Endothelial cell of umbilical vein (primary cell): ENCODE measurements around the gene OPRM1. TPM values are rescaled to one million over a fixed set of nuclear protein-coding genes. Genes with fewer than 3 reads are reported as not detected.

Experiments
- BruUV-seq: library from RNA; stranded (reverse); fragments of 400-500 nt; replicated peaks from 2 replicates; lab custom pipeline; 2021; lab: Mats Ljungman, UMichigan
- CTCF ChIA-PET: fragments of 300-600, 350-600 bp; sonication (Branson Sonifier 250); formaldehyde crosslinking; loops from one replicate; lab custom pipeline; 2021; ENCODE audit warnings: antibody characterized with exemption, inconsistent platforms; lab: Charles Lee
- POLR2A ChIA-PET: fragments of 300-600, 350-600 bp; sonication (Branson Sonifier 250); formaldehyde crosslinking; loops from one replicate; lab custom pipeline; 2021; ENCODE audit warnings: antibody characterized with exemption, inconsistent platforms; lab: Charles Lee
- DNase-seq: peaks from one replicate; pipeline ENCODE4 v3.0.0-alpha.2; 2011; ENCODE audit warnings: low read depth, low spot score
- FAIRE-seq: peaks from 2 replicates; lab custom pipeline; 2011; peaks lifted over from hg19 to GRCh38; lab: Jason Lieb, UNC
- H2AFZ ChIP-seq: 2 replicates; pipeline ENCODE4 v1.6.0; 2012; ENCODE audit warnings: low read depth, low read length, control low read depth, inconsistent platforms
- H3K27ac ChIP-seq: 2 replicates; pipeline ENCODE4 v1.5.1; 2011; ENCODE audit warnings: low read depth, mild to moderate bottlenecking, control low read depth, low read length, moderate library complexity; ENCODE audit not compliant: insufficient read depth
- H3K27me3 ChIP-seq, 2 experiments: 2 replicates each; pipeline versions ENCODE4 v1.6.0 to v1.6.1; 2011; ENCODE audit warnings: low read length in 2 of 2, mixed read lengths in 1 of 2; ENCODE audit not compliant: control insufficient read depth in 2 of 2, insufficient read depth in 2 of 2
- H3K36me3 ChIP-seq, 2 experiments: 2 replicates in 1 of 2; 3 replicates in 1 of 2; pipeline ENCODE4 v1.5.1; 2011; ENCODE audit warnings: low read length in 2 of 2, mild to moderate bottlenecking in 1 of 2, moderate library complexity in 1 of 2; ENCODE audit not compliant: control insufficient read depth in 2 of 2, insufficient read depth in 2 of 2; ENCODE audit errors: extremely low read depth in 1 of 2
- H3K4me1 ChIP-seq: 3 replicates; pipeline ENCODE4 v1.5.1; 2011; ENCODE audit warnings: mild to moderate bottlenecking, low read length; ENCODE audit not compliant: control insufficient read depth, insufficient read depth; ENCODE audit errors: extremely low read depth
- H3K4me2 ChIP-seq: 2 replicates; pipeline ENCODE4 v1.6.1; 2011; ENCODE audit warnings: low read length, control low read depth, mixed read lengths; ENCODE audit not compliant: insufficient read depth
- H3K4me3 ChIP-seq, 3 experiments: fragments of 200-600 bp in 1 of 3; sonication (generic), shearing (Covaris generic) in 1 of 3; replicated peaks in 1 of 3; 2 replicates each; pipeline ENCODE4 v1.5.1; 2011 to 2016; ENCODE audit warnings: control low read depth in 3 of 3, low read length in 3 of 3, mild to moderate bottlenecking in 2 of 3, inconsistent platforms in 1 of 3, low read depth in 1 of 3, moderate library complexity in 1 of 3; ENCODE audit not compliant: insufficient read depth in 1 of 3
- H3K79me2 ChIP-seq: 2 replicates; pipeline ENCODE4 v1.6.0; 2012; ENCODE audit warnings: low read length, inconsistent platforms; ENCODE audit not compliant: control insufficient read depth, insufficient read depth
- H3K9ac ChIP-seq: replicated peaks from 2 replicates; pipeline ENCODE3; 2011; ENCODE audit warnings: low read length, control low read depth; ENCODE audit not compliant: insufficient read depth; ENCODE audit errors: extremely low read depth
- H3K9me1 ChIP-seq: replicated peaks from 3 replicates; pipeline ENCODE4 v1.6.0; 2011; ENCODE audit warnings: mild to moderate bottlenecking, low read length; ENCODE audit not compliant: control insufficient read depth, insufficient read depth; ENCODE audit errors: extremely low read depth
- H3K9me3 ChIP-seq: replicated peaks from 2 replicates; pipeline ENCODE4 v1.5.1; 2012; ENCODE audit warnings: low read length, inconsistent platforms; ENCODE audit not compliant: control insufficient read depth, insufficient read depth
- H4K20me1 ChIP-seq: replicated peaks from 2 replicates; pipeline ENCODE3; 2011; ENCODE audit warnings: mild to moderate bottlenecking, low read length; ENCODE audit not compliant: control insufficient read depth, insufficient read depth; ENCODE audit errors: extremely low read depth
- EZH2 ChIP-seq: IDR thresholded peaks from 2 replicates; pipeline ENCODE4 v1.6.1; 2012; ENCODE audit warnings: borderline replicate concordance, low read depth, mild to moderate bottlenecking, moderate library complexity, low read length, inconsistent platforms; ENCODE audit not compliant: severe bottlenecking
- FOS ChIP-seq: IDR thresholded peaks from 2 replicates; pipeline ENCODE4 v1.6.1; 2011; ENCODE audit warnings: mild to moderate bottlenecking, low read length, moderate library complexity, borderline replicate concordance; ENCODE audit not compliant: insufficient read depth
- GATA2 ChIP-seq: IDR thresholded peaks from 2 replicates; pipeline ENCODE4 v1.7.0; 2011; ENCODE audit warnings: low read depth, mild to moderate bottlenecking, moderate library complexity, mixed read lengths, low read length; ENCODE audit not compliant: insufficient read length, insufficient read depth
- JUN ChIP-seq: IDR thresholded peaks from 2 replicates; pipeline ENCODE4 v1.6.1; 2011; ENCODE audit warnings: borderline replicate concordance, low read depth; ENCODE audit not compliant: insufficient read length, insufficient read depth
- MYC ChIP-seq: IDR thresholded peaks from one replicate; pipeline ENCODE4 v1.6.1; 2011; ENCODE audit warnings: mild to moderate bottlenecking, low read depth, low read length
- POLR2A ChIP-seq: IDR thresholded peaks from 2 replicates; pipeline ENCODE4 v1.6.1; 2012; ENCODE audit warnings: low read depth, mild to moderate bottlenecking, control low read depth, low read length
- POLR2AphosphoS5 ChIP-seq: IDR thresholded peaks from 2 replicates; pipeline ENCODE4 v1.6.1; 2012; ENCODE audit warnings: low read depth, mild to moderate bottlenecking, control low read depth, low read length, moderate library complexity; ENCODE audit not compliant: insufficient read depth
- dilution Hi-C: fragments of 300-500 bp; cut with MboI; formaldehyde crosslinking; loops from one replicate; pipeline ENCODE4 v1.15.0; 2019; ENCODE audit warnings: low sequenced_read_pairs; ENCODE audit not compliant: extremely low pct_ligation_motif_present
- intact Hi-C: fragments of 100-400 bp; cut with micrococcal nuclease; formaldehyde crosslinking; loops from one replicate; pipeline ENCODE4 v1.10.0; 2022
- polyA plus RNA-seq, 4 experiments: library from polyadenylated mRNA; depleted of rRNA in 3 of 4; stranded (reverse) in 3 of 4; unstranded in 1 of 4; fragments of >200 nt; gene quantifications; 2 replicates each; pipeline versions ENCODE4 v1.2.1 to v1.2.3, GENCODE V29; 2011 to 2012; ENCODE audit warnings: missing spikeins in 1 of 4
- total RNA-seq: library from RNA; stranded (reverse); gene quantifications from 2 replicates; pipeline ENCODE4 v1.2.3, GENCODE V29; 2021
- TF ChIP-seq, protein P1 (sequence below): IDR thresholded peaks from 2 replicates; pipeline ENCODE4 v1.6.1; 2011; ENCODE audit not compliant: insufficient read depth, insufficient read length
- TF ChIP-seq, protein P2 (sequence below), 2 donors: IDR thresholded peaks; 1 replicate in 1 of 2; 2 replicates in 1 of 2; pipeline ENCODE4 v1.5.1; 2011; ENCODE audit warnings: low read length in 2 of 2, mild to moderate bottlenecking in 2 of 2, moderate library complexity in 2 of 2, control low read depth in 1 of 2, inconsistent platforms in 1 of 2, low read depth in 1 of 2; ENCODE audit not compliant: insufficient read depth in 1 of 2; ENCODE audit errors: extremely low read depth in 1 of 2

The OPRM1 gene
- total and polyA plus RNA-seq, 2 donors (not counting 3 experiments of a cell fraction or from before 2014, with no cell fraction given), result not detected

DNA sequence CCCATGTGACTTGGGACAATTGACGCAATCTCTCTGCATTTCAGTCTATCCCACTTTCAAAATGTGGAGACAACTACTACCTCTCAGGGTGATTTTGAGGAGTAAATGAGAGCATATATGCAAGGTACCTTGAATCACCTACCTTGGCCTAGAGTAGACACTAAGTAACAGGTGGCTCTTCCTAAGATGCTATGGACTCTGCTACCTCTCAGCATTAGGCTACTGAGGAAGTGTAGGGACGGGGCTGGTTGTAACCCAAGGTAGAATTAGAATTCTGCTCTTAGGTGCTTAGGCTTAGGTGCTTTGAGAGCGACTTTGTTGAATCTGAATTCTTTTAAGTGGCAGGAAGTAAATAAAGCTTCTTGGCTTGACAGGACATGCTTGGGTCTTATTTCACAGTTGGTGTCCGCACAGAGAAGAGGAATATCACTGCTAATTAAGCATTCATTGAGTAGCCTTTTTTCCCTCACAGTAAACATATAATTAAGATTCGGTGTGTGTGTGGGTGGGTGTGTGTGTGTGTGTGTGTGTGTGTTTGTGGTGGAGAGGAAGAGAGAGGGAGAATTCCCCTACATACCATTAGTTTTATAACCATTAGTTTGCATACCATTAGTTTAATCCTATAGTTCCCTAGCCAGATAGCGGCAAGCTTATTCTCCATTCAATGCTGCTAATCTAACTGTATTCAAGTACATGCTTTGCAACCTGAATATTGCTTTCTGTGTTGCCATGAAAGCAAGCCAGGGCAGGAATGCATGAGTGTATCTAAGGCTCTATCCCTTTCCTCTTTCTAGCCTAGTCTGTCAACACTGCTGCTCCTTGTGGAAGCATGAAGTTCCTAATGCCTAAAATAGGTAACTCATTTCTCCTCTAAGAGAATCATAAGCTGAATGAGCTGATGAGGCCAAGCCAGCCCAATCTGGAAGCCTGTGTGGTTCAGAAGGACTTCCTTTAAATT, 205.0 kb downstream of the OPRM1 start:
- CTCF ChIA-PET, result interaction anchor here (1.3 to 1.4 kb wide), 2 partner anchors 11 to 21 kb away, joined by 3 to 5 read pairs; no protein-coding TSS in a partner anchor
- no peak for FAIRE-seq

More for the DNA sequence above, 205.0 kb downstream of the OPRM1 start:
- H3K4me3 ChIP-seq, result no peak overlapping the region
- no peaks in the 10 kb centered on the region for H3K9me1 ChIP-seq
- no peak overlapping the region for H3K9ac ChIP-seq
- BruUV-seq, result no TSS peak
- H3K4me2 ChIP-seq, result no peak overlapping the region
- no peaks in the 10 kb centered on the region for H3K9me3 ChIP-seq
- TF ChIP-seq, protein P1, sequence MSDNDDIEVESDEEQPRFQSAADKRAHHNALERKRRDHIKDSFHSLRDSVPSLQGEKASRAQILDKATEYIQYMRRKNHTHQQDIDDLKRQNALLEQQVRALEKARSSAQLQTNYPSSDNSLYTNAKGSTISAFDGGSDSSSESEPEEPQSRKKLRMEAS, result no peak
- no peak for TF ChIP-seq POLR2AphosphoS5
- TF ChIP-seq MYC, result no peak
- TF ChIP-seq JUN, result no peak
- TF ChIP-seq, protein P2, sequence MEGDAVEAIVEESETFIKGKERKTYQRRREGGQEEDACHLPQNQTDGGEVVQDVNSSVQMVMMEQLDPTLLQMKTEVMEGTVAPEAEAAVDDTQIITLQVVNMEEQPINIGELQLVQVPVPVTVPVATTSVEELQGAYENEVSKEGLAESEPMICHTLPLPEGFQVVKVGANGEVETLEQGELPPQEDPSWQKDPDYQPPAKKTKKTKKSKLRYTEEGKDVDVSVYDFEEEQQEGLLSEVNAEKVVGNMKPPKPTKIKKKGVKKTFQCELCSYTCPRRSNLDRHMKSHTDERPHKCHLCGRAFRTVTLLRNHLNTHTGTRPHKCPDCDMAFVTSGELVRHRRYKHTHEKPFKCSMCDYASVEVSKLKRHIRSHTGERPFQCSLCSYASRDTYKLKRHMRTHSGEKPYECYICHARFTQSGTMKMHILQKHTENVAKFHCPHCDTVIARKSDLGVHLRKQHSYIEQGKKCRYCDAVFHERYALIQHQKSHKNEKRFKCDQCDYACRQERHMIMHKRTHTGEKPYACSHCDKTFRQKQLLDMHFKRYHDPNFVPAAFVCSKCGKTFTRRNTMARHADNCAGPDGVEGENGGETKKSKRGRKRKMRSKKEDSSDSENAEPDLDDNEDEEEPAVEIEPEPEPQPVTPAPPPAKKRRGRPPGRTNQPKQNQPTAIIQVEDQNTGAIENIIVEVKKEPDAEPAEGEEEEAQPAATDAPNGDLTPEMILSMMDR (IDR thresholded peaks at IDR 0.05; ENCODE audit: extremely low read depth in 1 of 2, insufficient read depth in 1 of 2, low read depth in 1 of 2, low read length in 2 of 2), result no peak
- TF ChIP-seq POLR2A, result no peak
- TF ChIP-seq FOS, result no peak
- no peak for TF ChIP-seq EZH2
- no peak for TF ChIP-seq GATA2
- no peak overlapping the region for H3K27ac ChIP-seq
- no peak for DNase-seq
- no peaks in the 10 kb centered on the region for H3K79me2 ChIP-seq
- no peaks in the 10 kb centered on the region for H3K36me3 ChIP-seq
- no peak overlapping the region for H2AFZ ChIP-seq
- peaks cover 0 to 3% of the 10 kb centered on the region in 2 experiments for H3K27me3 ChIP-seq
- H4K20me1 ChIP-seq, result no peaks in the 10 kb centered on the region
- POLR2A ChIA-PET, result no interaction called here
- no peaks in the 10 kb centered on the region for H3K4me1 ChIP-seq
- intact Hi-C loops, result no loop called here
- dilution Hi-C loops, result no loop called here
